ENCODE measurements around the gene C1QTNF12. TPM values are rescaled to one million over a fixed set of nuclear protein-coding genes. Genes with fewer than 3 reads are reported as not detected.

Gene C1QTNF12
- polyA plus RNA-seq, 1 of the 3 experiments (the other 2 are of a cell fraction): 0.59 TPM

GRCh38 chr1:1282998-1283397 lies 36.5 kb upstream of the C1QTNF12 start:
- Histone ChIP-seq H2AFZ (ENCODE audit: low read depth) (no peak overlapping the region), H4K20me1 (ENCODE audit: insufficient read depth) (no peaks in the 10 kb centered on the region), H3K4me3 (ENCODE audit: low read depth in 2 of 2, low read length in 1 of 2) (no peak overlapping the region), H3K27me3 (ENCODE audit: insufficient read depth) (no peaks in the 10 kb centered on the region), H3K27ac (ENCODE audit: low read depth in 2 of 2, low read length in 1 of 2) (no peak overlapping the region), H3K9me3 (no peaks in the 10 kb centered on the region), H3F3A (replicated peaks; ENCODE audit: insufficient read depth) (no peaks in the 10 kb centered on the region), H3K9me2 (no peaks in the 10 kb centered on the region), H3K36me3 (replicated peaks in 1 of 2; ENCODE audit: control insufficient read depth in 1 of 2, insufficient read depth in 2 of 2, low read length in 1 of 2) (no peaks in the 10 kb centered on the region), H3K4me2 (no peak overlapping the region), H3K79me2 (ENCODE audit: insufficient read depth) (no peaks in the 10 kb centered on the region), H3K9ac (no peak overlapping the region), H3K4me1 (ENCODE audit: control insufficient read depth in 1 of 2, insufficient read depth in 2 of 2, low read depth in 1 of 2, low read length in 1 of 2) (peaks cover 0 to 9% of the 10 kb centered on the region in 2 experiments; a peak in 1 of 4 replicates)
- WGBS (ENCODE audit: low lambda C conversion rate): 84% methylated on average over 9 of the region's 14 CpGs
- no peak for DNase-seq
- TF ChIP-seq PBX3 (IDR thresholded peaks at IDR 0.05) (no peak), FOSL2 (IDR thresholded peaks at IDR 0.05; ENCODE audit: borderline replicate concordance, low read depth) (no peak), ELF1 (IDR thresholded peaks at IDR 0.05) (no peak), NRF1 (IDR thresholded peaks at IDR 0.05; ENCODE audit: low read depth, low read length) (no peak), EP300 (IDR thresholded peaks at IDR 0.05; ENCODE audit: borderline replicate concordance in 1 of 2, low read depth in 1 of 2, low read length in 1 of 2) (no peak), SIN3A (IDR thresholded peaks at IDR 0.05; ENCODE audit: borderline replicate concordance, low read depth, low read length) (no peak), SMC3 (IDR thresholded peaks at IDR 0.05; ENCODE audit: low read depth, low read length) (no peak), YY1 (IDR thresholded peaks at IDR 0.05; ENCODE audit: low read depth) (no peak), EZH2phosphoT487 (IDR thresholded peaks at IDR 0.05; ENCODE audit: borderline replicate concordance, low read depth) (no peak), TAF1 (IDR thresholded peaks at IDR 0.05; ENCODE audit: borderline replicate concordance, low read depth, low read length) (no peak), REST (IDR thresholded peaks at IDR 0.05; ENCODE audit: low read depth, low read length) (no peak)
- TF ChIP-seq, protein P1, sequence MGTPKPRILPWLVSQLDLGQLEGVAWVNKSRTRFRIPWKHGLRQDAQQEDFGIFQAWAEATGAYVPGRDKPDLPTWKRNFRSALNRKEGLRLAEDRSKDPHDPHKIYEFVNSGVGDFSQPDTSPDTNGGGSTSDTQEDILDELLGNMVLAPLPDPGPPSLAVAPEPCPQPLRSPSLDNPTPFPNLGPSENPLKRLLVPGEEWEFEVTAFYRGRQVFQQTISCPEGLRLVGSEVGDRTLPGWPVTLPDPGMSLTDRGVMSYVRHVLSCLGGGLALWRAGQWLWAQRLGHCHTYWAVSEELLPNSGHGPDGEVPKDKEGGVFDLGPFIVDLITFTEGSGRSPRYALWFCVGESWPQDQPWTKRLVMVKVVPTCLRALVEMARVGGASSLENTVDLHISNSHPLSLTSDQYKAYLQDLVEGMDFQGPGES (IDR thresholded peaks at IDR 0.05; ENCODE audit: low read depth, low read length): no peak
- TF ChIP-seq, protein P2, sequence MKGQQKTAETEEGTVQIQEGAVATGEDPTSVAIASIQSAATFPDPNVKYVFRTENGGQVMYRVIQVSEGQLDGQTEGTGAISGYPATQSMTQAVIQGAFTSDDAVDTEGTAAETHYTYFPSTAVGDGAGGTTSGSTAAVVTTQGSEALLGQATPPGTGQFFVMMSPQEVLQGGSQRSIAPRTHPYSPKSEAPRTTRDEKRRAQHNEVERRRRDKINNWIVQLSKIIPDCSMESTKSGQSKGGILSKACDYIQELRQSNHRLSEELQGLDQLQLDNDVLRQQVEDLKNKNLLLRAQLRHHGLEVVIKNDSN (IDR thresholded peaks at IDR 0.05; ENCODE audit: borderline replicate concordance, low read depth): no peak
- TF ChIP-seq, protein P3, sequence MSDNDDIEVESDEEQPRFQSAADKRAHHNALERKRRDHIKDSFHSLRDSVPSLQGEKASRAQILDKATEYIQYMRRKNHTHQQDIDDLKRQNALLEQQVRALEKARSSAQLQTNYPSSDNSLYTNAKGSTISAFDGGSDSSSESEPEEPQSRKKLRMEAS (IDR thresholded peaks at IDR 0.05; ENCODE audit: low read depth): no peak
- TF ChIP-seq, protein P4, sequence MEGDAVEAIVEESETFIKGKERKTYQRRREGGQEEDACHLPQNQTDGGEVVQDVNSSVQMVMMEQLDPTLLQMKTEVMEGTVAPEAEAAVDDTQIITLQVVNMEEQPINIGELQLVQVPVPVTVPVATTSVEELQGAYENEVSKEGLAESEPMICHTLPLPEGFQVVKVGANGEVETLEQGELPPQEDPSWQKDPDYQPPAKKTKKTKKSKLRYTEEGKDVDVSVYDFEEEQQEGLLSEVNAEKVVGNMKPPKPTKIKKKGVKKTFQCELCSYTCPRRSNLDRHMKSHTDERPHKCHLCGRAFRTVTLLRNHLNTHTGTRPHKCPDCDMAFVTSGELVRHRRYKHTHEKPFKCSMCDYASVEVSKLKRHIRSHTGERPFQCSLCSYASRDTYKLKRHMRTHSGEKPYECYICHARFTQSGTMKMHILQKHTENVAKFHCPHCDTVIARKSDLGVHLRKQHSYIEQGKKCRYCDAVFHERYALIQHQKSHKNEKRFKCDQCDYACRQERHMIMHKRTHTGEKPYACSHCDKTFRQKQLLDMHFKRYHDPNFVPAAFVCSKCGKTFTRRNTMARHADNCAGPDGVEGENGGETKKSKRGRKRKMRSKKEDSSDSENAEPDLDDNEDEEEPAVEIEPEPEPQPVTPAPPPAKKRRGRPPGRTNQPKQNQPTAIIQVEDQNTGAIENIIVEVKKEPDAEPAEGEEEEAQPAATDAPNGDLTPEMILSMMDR (IDR thresholded peaks at IDR 0.05): no peak
- ChIA-PET CTCF (interaction anchor here (1.0 to 2.4 kb wide), 6 partner anchors 8 to 251 kb away, joined by 3 to 18 read pairs (median 4); no protein-coding TSS in a partner anchor), POLR2A (no interaction called here)

All from SK-N-SH (cell line).